ENCODE measurements around the gene CISD3.

The CISD3 gene

GRCh38 chr17:38783227-38783626, 53.1 kb downstream of the CISD3 start:
- DNase-seq = no peak

All from NK-92 treated with Interleukin-12 subunit alpha and Interleukin-12 subunit beta, amount 100 ng/mL, for 24 hours (cell line).